Trophoblast cell (in vitro differentiated cells and primary cell): ENCODE results near the gene PAX2.

Source experiments
- DNase-seq, 2 donors: peaks; one replicate each; pipeline ENCODE4 v3.0.0-alpha.2; 2016
- H2AFZ ChIP-seq: 2 replicates; pipeline ENCODE4 v1.6.1; 2013; ENCODE audit warnings: low read length, moderate library complexity, mild to moderate bottlenecking; ENCODE audit not compliant: insufficient read depth, poor library complexity
- H2AK5ac ChIP-seq: 2 replicates; pipeline ENCODE4 v1.6.1; 2013; ENCODE audit warnings: mild to moderate bottlenecking, low read length
- H2BK120ac ChIP-seq: 2 replicates; pipeline ENCODE4 v1.6.1; 2013; ENCODE audit warnings: low read length, mild to moderate bottlenecking, moderate library complexity; ENCODE audit not compliant: insufficient read depth, poor library complexity
- H2BK12ac ChIP-seq: 2 replicates; pipeline ENCODE4 v1.6.1; 2013; ENCODE audit warnings: mild to moderate bottlenecking, low read length, moderate library complexity
- H2BK5ac ChIP-seq: 2 replicates; pipeline ENCODE4 v1.6.1; 2013; ENCODE audit warnings: low read length, low read depth, moderate library complexity, mild to moderate bottlenecking; ENCODE audit not compliant: poor library complexity
- H3K14ac ChIP-seq: 2 replicates; pipeline ENCODE4 v1.6.1; 2013; ENCODE audit warnings: mild to moderate bottlenecking, low read length
- H3K18ac ChIP-seq: 2 replicates; pipeline ENCODE4 v1.6.1; 2013; ENCODE audit warnings: mild to moderate bottlenecking, low read length
- H3K23ac ChIP-seq: 2 replicates; pipeline ENCODE4 v1.6.1; 2013; ENCODE audit warnings: low read length
- H3K27ac ChIP-seq: 2 replicates; pipeline ENCODE4 v1.5.1; 2013; ENCODE audit warnings: low read depth, mild to moderate bottlenecking, inconsistent platforms, low read length, moderate library complexity
- H3K27me3 ChIP-seq: 2 replicates; pipeline ENCODE4 v1.6.1; 2013; ENCODE audit warnings: inconsistent platforms, mild to moderate bottlenecking, low read length, moderate library complexity; ENCODE audit not compliant: insufficient read depth
- H3K36me3 ChIP-seq, 2 experiments: 1 replicate in 1 of 2; 2 replicates in 1 of 2; pipeline ENCODE4 v1.6.1; 2013; ENCODE audit warnings: low read length in 2 of 2, mild to moderate bottlenecking in 2 of 2, moderate library complexity in 1 of 2; ENCODE audit not compliant: insufficient read depth in 2 of 2, control insufficient read depth in 1 of 2
- H3K4ac ChIP-seq: 2 replicates; pipeline ENCODE4 v1.6.1; 2013; ENCODE audit warnings: low read depth, mild to moderate bottlenecking, low read length, moderate library complexity
- H3K4me1 ChIP-seq, 2 experiments: 1 replicate in 1 of 2; 2 replicates in 1 of 2; pipeline ENCODE4 v1.6.1; 2013; ENCODE audit warnings: low read length in 2 of 2, mild to moderate bottlenecking in 2 of 2, moderate library complexity in 1 of 2; ENCODE audit not compliant: insufficient read depth in 2 of 2, control insufficient read depth in 1 of 2
- H3K4me2 ChIP-seq: 2 replicates; pipeline ENCODE4 v1.6.1; 2013; ENCODE audit warnings: inconsistent platforms, mild to moderate bottlenecking, low read length, moderate library complexity
- H3K4me3 ChIP-seq: 2 replicates; pipeline ENCODE4 v1.5.1; 2013; ENCODE audit warnings: mild to moderate bottlenecking, low read depth, low read length, inconsistent platforms
- H3K79me1 ChIP-seq: one replicate; pipeline ENCODE4 v1.6.1; 2013; ENCODE audit warnings: low read length
- H3K79me2 ChIP-seq: 2 replicates; pipeline ENCODE4 v1.6.1; 2013; ENCODE audit warnings: low read length, mild to moderate bottlenecking; ENCODE audit not compliant: control insufficient read depth, insufficient read depth, poor library complexity
- H3K9ac ChIP-seq: 2 replicates; pipeline ENCODE4 v1.6.1; 2013; ENCODE audit warnings: mild to moderate bottlenecking, low read length
- H3K9me3 ChIP-seq: 2 replicates; pipeline ENCODE4 v1.6.1; 2013; ENCODE audit warnings: low read depth, mild to moderate bottlenecking, control low read depth, inconsistent platforms, low read length; ENCODE audit not compliant: insufficient read depth
- H4K12ac ChIP-seq: 2 replicates; pipeline ENCODE4 v1.6.1; 2013; ENCODE audit warnings: low read depth, mild to moderate bottlenecking, low read length, moderate library complexity
- H4K8ac ChIP-seq: 2 replicates; pipeline ENCODE4 v1.6.1; 2013; ENCODE audit warnings: low read depth, mild to moderate bottlenecking, low read length, moderate library complexity
- H4K91ac ChIP-seq: one replicate; pipeline ENCODE4 v1.6.1; 2013; ENCODE audit warnings: low read depth, mild to moderate bottlenecking, low read length, moderate library complexity
- WGBS: extraction: QIAGEN DNeasy Blood & Tissue Kit; methylation state at CpG from one replicate; pipeline ENCODE4 v1.1.7; 2013; ENCODE audit warnings: missing lambda C conversion rate; ENCODE audit not compliant: insufficient read length, insufficient coverage; ENCODE audit errors: extremely low coverage; 5-methylcytosine and 5-hydroxymethylcytosine counted together

The PAX2 gene

GRCh38 chr10:100734295-100735086, 10.9 kb upstream of the PAX2 start:
- Histone ChIP-seq H3K14ac (no peak overlapping the region), H3K23ac (peak overlapping the region; percentile 17), H3K4me3 (no peak overlapping the region), H3K9ac (no peak overlapping the region), H3K9me3 (peaks cover 15% of the 10 kb centered on the region), H4K91ac (no peak overlapping the region), H3K36me3 (no peaks in the 10 kb centered on the region), H4K12ac (no peak overlapping the region), H2BK12ac (no peak overlapping the region), H2BK5ac (no peak overlapping the region), H3K4ac (no peak overlapping the region), H3K27ac (no peak overlapping the region), H3K4me2 (no peak overlapping the region), H2BK120ac (no peak overlapping the region), H2AK5ac (no peak overlapping the region), H3K18ac (no peak overlapping the region), H3K79me2 (no peaks in the 10 kb centered on the region), H2AFZ (no peak overlapping the region), H3K27me3 (peaks cover 94% of the 10 kb centered on the region), H3K4me1 (peaks cover 0 to 3% of the 10 kb centered on the region in 2 experiments), H3K79me1 (no peaks in the 10 kb centered on the region), H4K8ac (no peak overlapping the region)
- peak in 1 of 2 donors; percentile 27 for DNase-seq
- no CpG with 5 or more reads among the region's 7 CpGs for WGBS

DNA sequence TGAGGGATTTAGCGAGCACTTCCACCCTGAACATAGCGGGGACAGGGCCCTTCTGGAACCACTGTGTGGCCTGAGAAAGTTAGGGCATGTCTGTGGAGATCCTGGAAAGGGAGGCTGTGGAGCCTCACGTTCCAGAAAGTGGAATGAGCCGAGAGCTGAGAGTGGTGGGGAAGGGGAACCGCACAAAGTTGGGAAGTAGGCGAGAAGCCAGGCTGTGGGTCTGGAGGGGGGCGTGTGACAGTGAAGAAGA, 10.4 kb upstream of the PAX2 start:
- WGBS: no CpG with 5 or more reads among the region's 7 CpGs
- no peak for DNase-seq

DNA sequence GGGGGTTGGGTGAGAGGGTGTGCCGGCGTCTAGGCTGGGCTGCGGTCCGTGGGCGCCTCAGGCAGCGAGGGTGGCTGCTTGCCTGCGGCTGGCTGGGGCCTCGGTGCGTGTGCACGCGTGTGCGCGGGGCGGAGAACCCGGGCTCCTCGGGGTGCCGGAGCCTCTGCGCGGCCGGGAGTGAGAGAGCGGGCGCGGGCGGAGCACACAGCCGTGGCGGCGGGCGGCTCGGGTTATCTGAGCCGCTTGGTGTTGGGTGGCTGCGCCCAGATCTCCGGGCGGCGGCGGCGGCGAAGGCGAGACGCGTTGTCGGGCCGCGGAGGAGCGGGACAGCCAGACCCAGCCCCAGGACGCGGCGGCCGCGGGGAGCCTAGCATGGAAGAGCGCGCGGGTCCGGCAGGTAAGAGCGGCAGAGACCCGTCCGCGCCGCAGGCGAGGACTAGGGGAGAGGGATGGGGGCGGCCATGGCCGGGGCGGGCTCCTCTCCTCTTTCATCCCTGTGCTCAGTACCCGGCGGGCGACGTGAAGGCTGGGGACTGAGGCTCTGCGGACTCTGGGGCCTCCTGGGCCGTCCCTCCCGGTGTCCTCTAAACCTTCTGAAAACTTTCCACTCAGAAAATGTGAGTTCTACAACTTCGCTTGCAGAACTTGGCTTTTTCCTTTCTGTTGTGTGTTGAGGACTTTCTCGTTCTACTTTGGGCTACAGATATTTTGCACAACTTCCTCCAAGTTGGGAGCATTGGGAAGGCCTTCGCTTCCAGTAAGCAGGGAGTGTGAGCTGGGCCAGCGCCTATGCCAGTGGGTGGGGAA, 9.8 kb upstream of the PAX2 start:
- no peaks in the 10 kb centered on the region for H3K36me3 ChIP-seq
- H3K4me2 ChIP-seq: no peak overlapping the region
- no peak overlapping the region for H3K23ac ChIP-seq
- H4K12ac ChIP-seq: no peak overlapping the region
- H3K27ac ChIP-seq: no peak overlapping the region
- DNase-seq: no peak
- H3K9me3 ChIP-seq: peaks cover 15% of the 10 kb centered on the region
- H2BK5ac ChIP-seq: no peak overlapping the region
- H3K79me1 ChIP-seq: no peaks in the 10 kb centered on the region
- no peak overlapping the region for H2AK5ac ChIP-seq
- no peak overlapping the region for H3K9ac ChIP-seq
- peaks cover 94% of the 10 kb centered on the region for H3K27me3 ChIP-seq
- H4K8ac ChIP-seq: no peak overlapping the region
- no peak overlapping the region for H3K18ac ChIP-seq
- no peak overlapping the region for H2BK120ac ChIP-seq
- no peak overlapping the region for H3K4me3 ChIP-seq
- H3K4ac ChIP-seq: no peak overlapping the region
- H2BK12ac ChIP-seq: no peak overlapping the region
- H3K14ac ChIP-seq: no peak overlapping the region
- H2AFZ ChIP-seq: no peak overlapping the region
- WGBS: no CpG with 5 or more reads among the region's 73 CpGs
- peaks cover 0 to 5% of the 10 kb centered on the region in 2 experiments for H3K4me1 ChIP-seq
- H3K79me2 ChIP-seq: no peaks in the 10 kb centered on the region
- no peak overlapping the region for H4K91ac ChIP-seq

More for the DNA sequence above, 10.4 kb upstream of the PAX2 start:
- H2AK5ac ChIP-seq: no peak overlapping the region
- H4K91ac ChIP-seq: no peak overlapping the region
- no peaks in the 10 kb centered on the region for H3K79me2 ChIP-seq
- H3K18ac ChIP-seq: no peak overlapping the region
- no peak overlapping the region for H2BK12ac ChIP-seq
- H3K4me1 ChIP-seq: peaks cover 0 to 5% of the 10 kb centered on the region in 2 experiments
- no peak overlapping the region for H3K4me3 ChIP-seq
- H2BK5ac ChIP-seq: no peak overlapping the region
- peaks cover 15% of the 10 kb centered on the region for H3K9me3 ChIP-seq
- no peaks in the 10 kb centered on the region for H3K36me3 ChIP-seq
- no peak overlapping the region for H2BK120ac ChIP-seq
- no peak overlapping the region for H3K27ac ChIP-seq
- H3K9ac ChIP-seq: no peak overlapping the region
- no peak overlapping the region for H3K14ac ChIP-seq
- no peak overlapping the region for H3K4ac ChIP-seq
- no peak overlapping the region for H3K23ac ChIP-seq
- no peak overlapping the region for H2AFZ ChIP-seq
- no peaks in the 10 kb centered on the region for H3K79me1 ChIP-seq
- H3K27me3 ChIP-seq: peaks cover 94% of the 10 kb centered on the region
- H3K4me2 ChIP-seq: no peak overlapping the region
- no peak overlapping the region for H4K8ac ChIP-seq
- H4K12ac ChIP-seq: no peak overlapping the region

DNA sequence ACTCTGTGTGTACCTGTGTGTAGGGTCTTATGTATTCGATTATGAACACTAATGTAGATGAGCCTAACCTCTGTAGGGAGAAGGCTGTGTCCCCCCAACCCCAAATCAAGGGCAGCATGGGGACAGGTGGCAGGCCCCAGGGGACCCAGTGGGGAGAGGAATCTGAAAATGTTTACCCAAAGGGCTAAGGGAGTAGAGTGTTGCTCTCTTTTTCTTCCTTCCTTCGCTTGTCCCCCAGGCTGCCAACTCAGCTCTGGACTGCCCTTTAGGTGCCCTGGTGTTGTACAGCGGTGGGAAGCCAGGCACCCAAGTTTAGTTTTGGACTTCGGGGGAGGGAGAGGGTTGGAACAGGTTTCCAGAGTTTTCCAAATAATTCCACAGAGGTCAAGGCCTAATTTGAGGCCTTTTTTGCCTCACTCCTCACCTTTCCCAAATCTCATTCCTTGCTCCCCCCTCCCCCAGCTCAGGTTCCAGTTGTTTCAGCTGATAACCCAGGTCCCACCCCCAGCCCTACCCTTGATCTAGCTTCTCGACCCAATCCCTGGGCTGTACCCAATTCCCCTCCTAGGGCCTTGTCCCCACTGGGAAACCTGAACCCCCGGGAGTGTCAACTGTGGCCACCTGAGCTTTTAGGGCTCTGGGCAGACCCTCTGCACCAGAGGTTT, 9.1 kb upstream of the PAX2 start:
- no peak overlapping the region for H4K12ac ChIP-seq
- DNase-seq: no peak
- H3K27me3 ChIP-seq: peaks cover 94% of the 10 kb centered on the region
- H2BK5ac ChIP-seq: no peak overlapping the region
- no peak overlapping the region for H3K14ac ChIP-seq
- no peak overlapping the region for H2AFZ ChIP-seq
- no peaks in the 10 kb centered on the region for H3K79me2 ChIP-seq
- no peak overlapping the region for H3K4me3 ChIP-seq
- no CpG with 5 or more reads among the region's 6 CpGs for WGBS
- H3K79me1 ChIP-seq: no peaks in the 10 kb centered on the region
- H3K9me3 ChIP-seq: peaks cover 15% of the 10 kb centered on the region
- H3K18ac ChIP-seq: no peak overlapping the region
- H3K27ac ChIP-seq: no peak overlapping the region
- no peak overlapping the region for H3K9ac ChIP-seq
- no peak overlapping the region for H2AK5ac ChIP-seq
- no peak overlapping the region for H4K8ac ChIP-seq
- no peak overlapping the region for H2BK12ac ChIP-seq
- H3K4ac ChIP-seq: no peak overlapping the region
- H3K23ac ChIP-seq: no peak overlapping the region
- H4K91ac ChIP-seq: no peak overlapping the region
- H3K4me1 ChIP-seq: peaks cover 0 to 2% of the 10 kb centered on the region in 2 experiments
- no peak overlapping the region for H3K4me2 ChIP-seq
- H2BK120ac ChIP-seq: no peak overlapping the region
- H3K36me3 ChIP-seq: no peaks in the 10 kb centered on the region
